Tibial artery (tissue), 4 donors: Measurements from ENCODE around the gene UBE2G2.

ENCODE experiments used
- DNase-seq, 2 donors: peaks; one replicate each; pipeline ENCODE4 v3.0.0-alpha.2; 2019
- H3K27ac ChIP-seq, 2 donors: fragments of 200-600 bp; sonication (generic) in 1 of 2; 1 replicate in 1 of 2; 2 replicates in 1 of 2; pipeline ENCODE4 v1.5.1; 2018 to 2019; ENCODE audit warnings: mild to moderate bottlenecking in 1 of 2
- H3K27me3 ChIP-seq, 2 donors: fragments of 200-600 bp; sonication (generic) in 1 of 2; one replicate each; pipeline versions ENCODE4 v1.5.1 to v1.6.0; 2016 to 2019
- H3K36me3 ChIP-seq, 3 donors: fragments of 200-600 bp; sonication (generic) in 2 of 3; one replicate each; pipeline ENCODE4 v1.5.1; 2016 to 2019; ENCODE audit warnings: mild to moderate bottlenecking in 2 of 3
- H3K4me1 ChIP-seq, 4 donors: fragments of 200-600 bp; sonication (generic) in 2 of 4; 1 replicate in 3 of 4; 2 replicates in 1 of 4; pipeline ENCODE4 v1.5.1; 2016 to 2019
- H3K4me3 ChIP-seq, 2 donors: fragments of 200-600 bp; sonication (generic) in 1 of 2; 1 replicate in 1 of 2; 2 replicates in 1 of 2; pipeline ENCODE4 v1.5.1; 2018 to 2019; ENCODE audit warnings: mild to moderate bottlenecking in 2 of 2
- H3K9me3 ChIP-seq, 3 donors: fragments of 200-600 bp; sonication (generic) in 1 of 3; one replicate each; pipeline ENCODE4 v1.5.1; 2016 to 2019
- intact Hi-C: fragments of 100-400 bp; cut with DNase I; formaldehyde crosslinking; loops from one replicate; pipeline ENCODE4 v1.15.0; 2023; ENCODE audit warnings: low total_unique reads
- TF ChIP-seq, protein P1 (sequence below), 2 experiments: fragments of 200-600 bp in 1 of 2; fragments of 450-650 bp in 1 of 2; IDR thresholded peaks; one replicate each; pipeline ENCODE4 v1.5.1; 2017 to 2019; ENCODE audit warnings: antibody characterized with exemption in 2 of 2, mild to moderate bottlenecking in 1 of 2, moderate library complexity in 1 of 2

UBE2G2 gene

DNA sequence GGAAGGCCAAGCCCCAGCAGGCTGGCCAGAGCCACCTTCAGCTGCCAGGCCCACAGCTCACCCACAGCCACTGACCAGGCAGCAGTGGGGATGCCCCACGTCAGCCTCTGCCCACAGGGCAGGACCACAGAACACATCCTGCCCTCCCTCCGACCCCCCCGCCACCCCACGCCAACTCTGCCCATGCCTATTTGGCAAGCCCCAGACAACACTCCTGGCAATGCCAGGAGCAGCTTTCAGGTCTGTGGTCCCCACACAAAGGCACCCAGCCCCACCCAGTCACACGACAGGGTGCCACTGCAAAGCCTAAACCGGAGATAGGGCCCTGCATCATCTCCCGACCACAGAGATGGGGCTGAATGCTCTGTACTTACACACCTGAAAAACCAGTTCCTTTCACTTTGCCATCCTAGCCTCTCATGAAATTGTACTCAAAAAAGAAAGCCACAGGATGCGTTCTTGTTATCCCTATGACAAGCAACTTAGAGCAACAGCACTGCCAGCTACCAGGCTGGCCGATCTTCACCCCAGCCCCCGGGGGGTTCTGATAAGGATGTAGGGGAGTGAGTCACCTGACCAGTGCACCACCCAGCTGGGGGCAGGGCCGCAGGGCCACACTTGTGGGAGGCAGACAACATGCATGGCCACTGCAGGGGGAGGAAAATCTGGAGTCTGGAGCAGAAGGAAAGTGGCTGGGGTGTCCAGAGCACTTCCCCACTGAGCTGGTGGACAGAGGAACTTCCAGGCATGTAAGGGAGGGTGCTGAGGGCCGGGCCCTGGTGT is 36.2 kb downstream of the UBE2G2 start:
- no peak for DNase-seq
- Histone ChIP-seq H3K4me3 (no peak overlapping the region), H3K27me3 (no peaks in the 10 kb centered on the region), H3K4me1 (peaks cover 0 to 7% (median 0%) of the 10 kb centered on the region in 4 donors), H3K36me3 (peaks cover 10 to 27% (median 18%) of the 10 kb centered on the region in 3 donors), H3K27ac (no peak overlapping the region), H3K9me3 (no peaks in the 10 kb centered on the region)
- TF ChIP-seq, protein P1, sequence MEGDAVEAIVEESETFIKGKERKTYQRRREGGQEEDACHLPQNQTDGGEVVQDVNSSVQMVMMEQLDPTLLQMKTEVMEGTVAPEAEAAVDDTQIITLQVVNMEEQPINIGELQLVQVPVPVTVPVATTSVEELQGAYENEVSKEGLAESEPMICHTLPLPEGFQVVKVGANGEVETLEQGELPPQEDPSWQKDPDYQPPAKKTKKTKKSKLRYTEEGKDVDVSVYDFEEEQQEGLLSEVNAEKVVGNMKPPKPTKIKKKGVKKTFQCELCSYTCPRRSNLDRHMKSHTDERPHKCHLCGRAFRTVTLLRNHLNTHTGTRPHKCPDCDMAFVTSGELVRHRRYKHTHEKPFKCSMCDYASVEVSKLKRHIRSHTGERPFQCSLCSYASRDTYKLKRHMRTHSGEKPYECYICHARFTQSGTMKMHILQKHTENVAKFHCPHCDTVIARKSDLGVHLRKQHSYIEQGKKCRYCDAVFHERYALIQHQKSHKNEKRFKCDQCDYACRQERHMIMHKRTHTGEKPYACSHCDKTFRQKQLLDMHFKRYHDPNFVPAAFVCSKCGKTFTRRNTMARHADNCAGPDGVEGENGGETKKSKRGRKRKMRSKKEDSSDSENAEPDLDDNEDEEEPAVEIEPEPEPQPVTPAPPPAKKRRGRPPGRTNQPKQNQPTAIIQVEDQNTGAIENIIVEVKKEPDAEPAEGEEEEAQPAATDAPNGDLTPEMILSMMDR (IDR thresholded peaks at IDR 0.05) = no peak
- intact Hi-C loops = no loop called here

DNA sequence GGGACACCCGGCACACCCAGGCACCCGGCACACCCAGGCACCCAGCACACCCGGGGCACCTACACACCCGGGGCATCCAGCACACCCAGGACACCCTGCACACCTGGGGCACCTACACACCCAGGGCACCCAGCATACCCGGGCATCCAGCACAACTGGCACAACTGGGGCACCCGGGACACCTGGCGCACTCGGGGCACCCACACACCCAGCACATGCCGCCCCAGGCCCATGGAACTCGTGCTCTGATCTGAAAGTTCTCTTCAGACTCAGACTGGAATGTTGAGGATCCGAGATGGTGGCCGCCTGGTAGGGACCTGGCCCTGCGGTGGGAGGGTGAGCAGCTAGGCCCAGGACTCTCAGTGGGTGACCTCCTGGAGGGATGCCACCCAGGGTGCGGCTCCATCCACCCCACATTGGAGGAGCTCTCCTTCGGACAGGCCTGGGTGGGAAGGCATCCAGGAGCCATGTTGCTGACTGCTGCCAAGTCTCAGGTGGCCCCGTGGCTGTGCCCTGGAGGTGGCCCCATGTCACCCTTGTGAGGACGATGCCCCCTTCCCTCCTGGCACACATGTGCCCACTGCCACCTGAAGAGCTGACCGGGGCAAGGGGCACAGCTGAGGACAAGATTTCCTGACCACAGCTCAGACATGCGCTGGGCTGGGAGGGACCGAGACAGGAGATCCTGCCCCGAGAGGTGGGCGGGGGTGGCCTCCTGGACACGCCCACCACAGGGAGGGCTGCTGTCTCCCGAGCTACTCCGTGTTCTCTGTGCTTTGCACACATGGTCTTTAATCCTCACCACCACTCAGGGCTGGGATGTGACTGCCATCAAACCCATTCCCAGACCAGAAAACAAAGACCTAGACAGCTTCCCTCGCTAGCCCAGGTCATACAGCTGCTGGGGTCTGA is 37.0 kb downstream of the UBE2G2 start:
- Histone ChIP-seq H3K27ac (no peak overlapping the region), H3K27me3 (no peaks in the 10 kb centered on the region), H3K9me3 (no peaks in the 10 kb centered on the region), H3K4me3 (no peak overlapping the region), H3K36me3 (peaks cover 1 to 18% (median 10%) of the 10 kb centered on the region in 3 donors), H3K4me1 (peaks cover 0 to 7% (median 0%) of the 10 kb centered on the region in 4 donors)
- TF ChIP-seq, protein P1 (IDR thresholded peaks at IDR 0.05) = no peak
- intact Hi-C loops = no loop called here
- DNase-seq = peak in 1 of 2 donors; percentile 63

DNA sequence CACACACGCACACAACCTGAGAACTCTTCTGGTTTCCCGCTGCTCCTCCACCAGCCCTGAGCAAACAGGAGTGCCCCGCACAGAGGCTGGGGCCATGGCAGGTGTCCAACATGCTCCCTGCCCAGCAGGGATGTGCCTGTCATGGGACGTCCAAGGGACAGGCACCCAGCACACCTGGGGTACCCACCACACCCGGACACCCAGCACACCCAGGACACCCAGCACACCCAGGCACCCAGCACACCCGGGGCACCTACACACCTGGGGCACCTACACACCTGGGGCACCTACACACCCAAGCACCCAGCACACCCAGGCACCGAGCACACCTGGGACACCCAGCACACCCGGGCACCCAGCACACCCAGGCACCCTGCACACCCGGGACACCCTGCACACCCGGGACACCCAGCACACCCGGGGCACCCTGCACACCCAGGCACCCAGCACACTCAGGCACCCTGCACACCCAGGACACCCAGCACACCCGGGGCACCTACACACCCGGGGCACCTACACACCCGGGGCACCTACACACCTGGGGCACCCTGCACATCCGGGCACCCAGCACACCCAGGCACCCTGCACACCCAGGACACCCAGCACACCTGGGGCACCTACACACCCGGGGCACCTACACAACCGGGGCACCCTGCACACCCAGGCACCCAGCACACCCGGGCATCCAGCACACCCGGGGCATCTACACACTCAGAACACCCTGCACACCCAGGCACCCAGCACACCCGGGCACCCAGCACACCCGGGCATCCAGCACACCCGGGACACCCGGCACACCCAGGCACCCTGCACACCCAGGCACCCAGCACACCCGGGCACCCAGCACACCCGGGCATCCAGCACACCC is 37.9 kb downstream of the UBE2G2 start:
- H3K36me3 ChIP-seq = peaks cover 0 to 12% (median 7%) of the 10 kb centered on the region in 3 donors
- no peak overlapping the region for H3K27ac ChIP-seq
- TF ChIP-seq, protein P1 (IDR thresholded peaks at IDR 0.05) = no peak
- intact Hi-C loops = no loop called here
- H3K4me1 ChIP-seq = peaks cover 0 to 7% (median 0%) of the 10 kb centered on the region in 4 donors
- no peaks in the 10 kb centered on the region for H3K9me3 ChIP-seq
- no peaks in the 10 kb centered on the region for H3K27me3 ChIP-seq
- DNase-seq = no peak
- H3K4me3 ChIP-seq = no peak overlapping the region

DNA sequence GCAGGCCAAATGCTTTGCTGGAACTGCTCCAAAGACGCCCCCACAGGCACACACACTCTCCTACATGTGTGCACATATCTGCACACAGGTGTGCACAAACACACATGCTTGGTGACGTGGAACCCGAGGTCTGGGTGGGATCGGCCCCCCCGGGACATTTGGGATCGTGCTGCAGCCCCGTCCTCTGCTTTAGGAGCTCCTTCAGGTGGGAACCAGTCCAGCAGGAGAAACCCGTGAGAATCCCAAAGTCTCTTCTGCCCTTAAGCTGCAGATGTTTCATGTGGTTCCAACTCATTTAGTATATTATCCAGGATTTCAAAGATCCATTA is 38.6 kb downstream of the UBE2G2 start:
- H3K27ac ChIP-seq = no peak overlapping the region
- H3K36me3 ChIP-seq = peaks cover 0 to 5% (median under 1%) of the 10 kb centered on the region in 3 donors
- no peaks in the 10 kb centered on the region for H3K9me3 ChIP-seq
- H3K4me3 ChIP-seq = no peak overlapping the region
- no peak for DNase-seq
- H3K4me1 ChIP-seq = peaks cover 0 to 7% (median 0%) of the 10 kb centered on the region in 4 donors
- intact Hi-C loops = no loop called here
- TF ChIP-seq, protein P1 (IDR thresholded peaks at IDR 0.05) = no peak
- H3K27me3 ChIP-seq = no peaks in the 10 kb centered on the region
